ENCODE data around the gene REM1.

- no peak for TF ChIP-seq SIN3A (IDR thresholded peaks at IDR 0.05; ENCODE audit: borderline replicate concordance, insufficient read depth, low read length)
- TF ChIP-seq TAF1 (IDR thresholded peaks at IDR 0.05; ENCODE audit: borderline replicate concordance, insufficient read depth, low read length), result no peak
- TF ChIP-seq POLR2AphosphoS5 (IDR thresholded peaks at IDR 0.05; ENCODE audit: low read depth, low read length), result no peak
Observed at GRCh38 chr20:31517373-31517772, 42.3 kb downstream of the REM1 start.

All from PFSK-1 (cell line).